ENCODE data around the gene TTC7B. TPM values are rescaled to one million over a fixed set of nuclear protein-coding genes. Genes with fewer than 3 reads are reported as not detected.

TTC7B gene
- polyA plus RNA-seq, 1 donor (not counting 4 experiments of a cell fraction or from before 2014, with no cell fraction given) = 21.4 TPM

DNA sequence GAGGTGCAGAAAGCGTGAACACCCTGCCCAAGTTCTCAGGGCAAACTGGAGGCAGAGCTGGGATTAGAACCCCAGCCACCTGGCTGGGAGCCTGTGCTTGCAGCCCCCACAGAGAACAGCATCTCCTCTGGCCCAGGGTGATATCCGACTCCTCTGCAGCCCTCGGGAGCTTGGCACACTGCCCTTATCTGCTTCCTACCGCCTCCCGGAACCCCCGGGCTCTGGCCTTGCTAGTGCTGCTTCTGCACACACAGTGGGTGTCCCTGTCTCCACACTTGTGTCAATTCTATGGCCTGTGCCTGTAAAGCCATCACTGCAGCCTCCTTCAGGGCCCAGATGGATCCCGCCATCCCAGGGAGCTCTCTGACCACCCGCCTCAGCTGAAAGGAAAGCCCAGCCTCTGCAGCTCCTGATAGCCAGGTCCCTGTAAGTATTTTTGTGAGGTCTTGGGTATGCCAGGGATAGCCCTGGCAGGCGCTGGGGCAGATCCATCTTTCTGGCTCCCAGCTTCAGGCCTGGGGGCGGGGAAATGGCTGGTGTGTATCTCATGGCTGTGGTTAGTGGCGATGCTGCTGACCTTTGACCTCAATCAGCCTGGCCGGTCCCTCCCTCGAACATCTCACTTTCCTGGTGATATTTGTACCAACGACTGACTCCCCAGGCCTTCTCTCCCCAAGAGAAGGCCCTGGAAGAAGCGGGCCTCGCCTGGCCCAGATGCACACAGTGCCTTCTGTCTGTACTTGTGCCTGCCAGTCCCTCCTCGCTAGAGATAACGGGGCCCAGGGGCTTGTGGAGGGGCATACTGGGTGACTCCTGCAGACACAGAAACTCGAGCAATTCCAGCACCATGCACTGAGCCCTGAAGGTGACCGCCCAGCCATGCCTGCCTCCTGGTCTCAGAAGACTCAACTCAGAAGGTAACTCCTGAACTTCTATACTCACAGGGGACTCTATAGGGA lies 235.6 kb downstream of the TTC7B start:
- Histone ChIP-seq H3K9me1 (ENCODE audit: control insufficient read depth, extremely low read depth, insufficient read depth, low read length) (no peaks in the 10 kb centered on the region), H3K9ac (ENCODE audit: control insufficient read depth, extremely low read depth, insufficient read depth, low read length) (no peak overlapping the region), H4K20me1 (ENCODE audit: control insufficient read depth, extremely low read depth, insufficient read depth, low read length) (no peaks in the 10 kb centered on the region), H3K4me2 (ENCODE audit: control insufficient read depth, extremely low read depth, insufficient read depth, low read depth, low read length) (no peak overlapping the region), H3K27me3 (ENCODE audit: control insufficient read depth, extremely low read depth, insufficient read depth, low read length) (no peaks in the 10 kb centered on the region), H3K36me3 (ENCODE audit: control insufficient read depth in 2 of 2, extremely low read depth in 1 of 2, insufficient read depth in 2 of 2, low read length in 2 of 2) (peaks cover 0 to 14% of the 10 kb centered on the region in 2 experiments), H3K9me3 (ENCODE audit: control insufficient read depth, low read depth, low read length) (no peaks in the 10 kb centered on the region), H3K27ac (ENCODE audit: control insufficient read depth, insufficient read depth, low read length) (no peak overlapping the region), H3K4me3 (ENCODE audit: control insufficient read depth in 2 of 3, extremely low read depth in 1 of 3, insufficient read depth in 2 of 3, low read depth in 1 of 3, low read length in 3 of 3) (no peak overlapping the region), H3K79me2 (ENCODE audit: control insufficient read depth, insufficient read depth, low read length) (no peaks in the 10 kb centered on the region), H2AFZ (ENCODE audit: control insufficient read depth, low read length) (no peak overlapping the region), H3K4me1 (ENCODE audit: control insufficient read depth, extremely low read depth, insufficient read depth, low read length) (no peaks in the 10 kb centered on the region)
- TF ChIP-seq, protein P1, sequence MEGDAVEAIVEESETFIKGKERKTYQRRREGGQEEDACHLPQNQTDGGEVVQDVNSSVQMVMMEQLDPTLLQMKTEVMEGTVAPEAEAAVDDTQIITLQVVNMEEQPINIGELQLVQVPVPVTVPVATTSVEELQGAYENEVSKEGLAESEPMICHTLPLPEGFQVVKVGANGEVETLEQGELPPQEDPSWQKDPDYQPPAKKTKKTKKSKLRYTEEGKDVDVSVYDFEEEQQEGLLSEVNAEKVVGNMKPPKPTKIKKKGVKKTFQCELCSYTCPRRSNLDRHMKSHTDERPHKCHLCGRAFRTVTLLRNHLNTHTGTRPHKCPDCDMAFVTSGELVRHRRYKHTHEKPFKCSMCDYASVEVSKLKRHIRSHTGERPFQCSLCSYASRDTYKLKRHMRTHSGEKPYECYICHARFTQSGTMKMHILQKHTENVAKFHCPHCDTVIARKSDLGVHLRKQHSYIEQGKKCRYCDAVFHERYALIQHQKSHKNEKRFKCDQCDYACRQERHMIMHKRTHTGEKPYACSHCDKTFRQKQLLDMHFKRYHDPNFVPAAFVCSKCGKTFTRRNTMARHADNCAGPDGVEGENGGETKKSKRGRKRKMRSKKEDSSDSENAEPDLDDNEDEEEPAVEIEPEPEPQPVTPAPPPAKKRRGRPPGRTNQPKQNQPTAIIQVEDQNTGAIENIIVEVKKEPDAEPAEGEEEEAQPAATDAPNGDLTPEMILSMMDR (optimal IDR thresholded peaks at IDR 0.05 in 1 of 3, IDR thresholded peaks at IDR 0.05 in 1 of 3, conservative IDR thresholded peaks at IDR 0.05 in 1 of 3; ENCODE audit: extremely low read depth in 1 of 3, insufficient read depth in 2 of 3, low read length in 3 of 3) = no peak
- TF ChIP-seq EZH2 (IDR thresholded peaks at IDR 0.05; ENCODE audit: low read length) = no peak
- DNase-seq (ENCODE audit: low read depth, low spot score) = no peak
- FAIRE-seq = no peak
- dilution Hi-C loops (cut with MboI; ENCODE audit: extremely low pct_ligation_motif_present, low sequenced_read_pairs) = no loop called here

DNA sequence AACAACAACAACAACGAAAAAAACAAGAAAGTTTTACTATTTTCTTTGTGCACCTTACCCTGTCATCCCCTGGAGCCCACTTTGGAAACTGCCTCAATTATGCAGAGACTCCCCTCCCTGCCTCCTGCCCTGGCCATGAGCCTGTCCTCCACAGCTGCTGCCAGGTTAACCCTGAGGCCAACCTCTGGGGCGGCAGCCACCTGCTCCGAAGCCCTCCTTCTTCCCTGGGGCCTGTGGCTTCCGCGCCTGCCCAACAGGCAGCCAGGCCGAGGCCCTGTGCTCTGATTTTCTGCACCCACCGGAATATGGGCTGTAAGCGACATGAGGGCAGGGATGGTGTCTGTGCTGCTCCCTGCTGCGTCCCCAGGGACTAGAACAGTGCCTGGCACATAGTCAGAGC lies 236.4 kb downstream of the TTC7B start:
- no peaks in the 10 kb centered on the region for H4K20me1 ChIP-seq (ENCODE audit: control insufficient read depth, extremely low read depth, insufficient read depth, low read length)
- no peak overlapping the region for H2AFZ ChIP-seq (ENCODE audit: control insufficient read depth, low read length)
- no peaks in the 10 kb centered on the region for H3K79me2 ChIP-seq (ENCODE audit: control insufficient read depth, insufficient read depth, low read length)
- dilution Hi-C loops (cut with MboI; ENCODE audit: extremely low pct_ligation_motif_present, low sequenced_read_pairs) = no loop called here
- FAIRE-seq = no peak
- no peaks in the 10 kb centered on the region for H3K4me1 ChIP-seq (ENCODE audit: control insufficient read depth, extremely low read depth, insufficient read depth, low read length)
- no peaks in the 10 kb centered on the region for H3K9me1 ChIP-seq (ENCODE audit: control insufficient read depth, extremely low read depth, insufficient read depth, low read length)
- H3K27ac ChIP-seq (ENCODE audit: control insufficient read depth, insufficient read depth, low read length) = no peak overlapping the region
- no peaks in the 10 kb centered on the region for H3K9me3 ChIP-seq (ENCODE audit: control insufficient read depth, low read depth, low read length)
- no peak for DNase-seq (ENCODE audit: low read depth, low spot score)
- H3K4me2 ChIP-seq (ENCODE audit: control insufficient read depth, extremely low read depth, insufficient read depth, low read depth, low read length) = no peak overlapping the region
- H3K9ac ChIP-seq (ENCODE audit: control insufficient read depth, extremely low read depth, insufficient read depth, low read length) = no peak overlapping the region
- TF ChIP-seq EZH2 (IDR thresholded peaks at IDR 0.05; ENCODE audit: low read length) = no peak
- TF ChIP-seq, protein P1 (optimal IDR thresholded peaks at IDR 0.05 in 1 of 3, IDR thresholded peaks at IDR 0.05 in 1 of 3, conservative IDR thresholded peaks at IDR 0.05 in 1 of 3; ENCODE audit: extremely low read depth in 1 of 3, insufficient read depth in 2 of 3, low read length in 3 of 3) = no peak
- H3K4me3 ChIP-seq (ENCODE audit: control insufficient read depth in 2 of 3, extremely low read depth in 1 of 3, insufficient read depth in 2 of 3, low read depth in 1 of 3, low read length in 3 of 3) = no peak overlapping the region
- H3K27me3 ChIP-seq (ENCODE audit: control insufficient read depth, extremely low read depth, insufficient read depth, low read length) = no peaks in the 10 kb centered on the region
- peaks cover 0 to 10% of the 10 kb centered on the region in 2 experiments for H3K36me3 ChIP-seq (ENCODE audit: control insufficient read depth in 2 of 2, extremely low read depth in 1 of 2, insufficient read depth in 2 of 2, low read length in 2 of 2)

Measured in keratinocyte (primary cell).